Right lobe of liver (tissue), 4 donors: ENCODE data around the gene DNAH17.

Experiments
- POLR2A ChIP-seq: fragments of 450-650 bp; IDR thresholded peaks from one replicate; pipeline ENCODE4 v1.6.1; 2017; ENCODE audit warnings: antibody characterized with exemption, mild to moderate bottlenecking
- TF ChIP-seq, protein P1 (sequence below), 4 donors: fragments of 200-600 bp in 3 of 4; fragments of 450-650 bp in 1 of 4; IDR thresholded peaks; one replicate each; pipeline versions ENCODE4 v1.5.1 to v1.8.0; 2016 to 2022; ENCODE audit warnings: antibody characterized with exemption in 4 of 4, mild to moderate bottlenecking in 2 of 4
- donor health status: DM: no; HTN: no; CAD: no.
- donor health status: DM: no; HTN: no; CAD: no.
- donor health status: DM: no; HTN: yes; CAD: no.

DNA sequence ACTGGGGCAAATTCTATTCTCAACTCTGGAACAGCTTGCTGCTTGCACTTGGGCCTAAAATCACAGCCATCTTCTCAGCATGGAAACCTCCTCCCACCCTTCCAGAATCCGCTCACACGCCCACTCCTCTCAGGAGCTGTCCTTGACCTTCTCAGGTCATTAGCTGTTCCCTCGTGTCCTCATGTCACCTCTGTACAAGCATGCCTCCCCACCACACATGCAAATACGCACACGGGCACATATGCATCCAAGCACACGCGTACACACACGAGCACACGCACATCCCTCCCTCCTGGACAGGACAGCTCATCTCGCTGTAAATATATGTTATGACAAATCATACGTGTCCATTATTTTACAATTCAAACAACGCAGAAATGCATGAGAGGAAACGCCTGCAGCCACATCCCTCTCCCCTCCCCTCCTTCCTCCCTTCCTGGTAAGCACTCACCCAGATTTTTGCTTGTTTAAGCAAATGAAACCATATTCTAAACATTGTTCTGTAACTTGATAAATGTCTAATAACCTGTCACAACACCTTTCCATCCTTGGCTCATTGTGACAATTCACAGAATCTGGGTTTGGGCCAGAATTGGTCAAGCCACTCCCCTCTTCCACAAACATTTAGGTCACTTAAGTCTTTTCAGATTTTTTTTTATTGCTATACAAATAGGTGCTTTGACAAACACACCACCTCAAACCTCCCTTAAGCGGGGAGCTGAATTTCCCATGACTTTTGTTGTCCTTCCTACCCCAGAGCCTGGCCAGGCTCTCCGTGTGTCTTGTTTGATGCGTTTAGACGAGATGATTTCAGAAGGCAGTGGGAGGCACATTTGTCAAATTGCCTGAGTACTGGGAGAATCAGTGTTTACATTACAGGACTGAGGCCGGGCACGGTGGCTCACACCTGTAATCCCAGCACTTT, 41.7 kb downstream of the DNAH17 start:
- TF ChIP-seq, protein P1, sequence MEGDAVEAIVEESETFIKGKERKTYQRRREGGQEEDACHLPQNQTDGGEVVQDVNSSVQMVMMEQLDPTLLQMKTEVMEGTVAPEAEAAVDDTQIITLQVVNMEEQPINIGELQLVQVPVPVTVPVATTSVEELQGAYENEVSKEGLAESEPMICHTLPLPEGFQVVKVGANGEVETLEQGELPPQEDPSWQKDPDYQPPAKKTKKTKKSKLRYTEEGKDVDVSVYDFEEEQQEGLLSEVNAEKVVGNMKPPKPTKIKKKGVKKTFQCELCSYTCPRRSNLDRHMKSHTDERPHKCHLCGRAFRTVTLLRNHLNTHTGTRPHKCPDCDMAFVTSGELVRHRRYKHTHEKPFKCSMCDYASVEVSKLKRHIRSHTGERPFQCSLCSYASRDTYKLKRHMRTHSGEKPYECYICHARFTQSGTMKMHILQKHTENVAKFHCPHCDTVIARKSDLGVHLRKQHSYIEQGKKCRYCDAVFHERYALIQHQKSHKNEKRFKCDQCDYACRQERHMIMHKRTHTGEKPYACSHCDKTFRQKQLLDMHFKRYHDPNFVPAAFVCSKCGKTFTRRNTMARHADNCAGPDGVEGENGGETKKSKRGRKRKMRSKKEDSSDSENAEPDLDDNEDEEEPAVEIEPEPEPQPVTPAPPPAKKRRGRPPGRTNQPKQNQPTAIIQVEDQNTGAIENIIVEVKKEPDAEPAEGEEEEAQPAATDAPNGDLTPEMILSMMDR (IDR thresholded peaks at IDR 0.05): no peak
- no peak for TF ChIP-seq POLR2A
